ENCODE measurements around the gene DIPK1B. TPM values are rescaled to one million over a fixed set of nuclear protein-coding genes. Genes with fewer than 3 reads are reported as not detected.

Gene DIPK1B
- total and polyA plus RNA-seq, 2 donors: 10.8 to 18.9 TPM

DNA sequence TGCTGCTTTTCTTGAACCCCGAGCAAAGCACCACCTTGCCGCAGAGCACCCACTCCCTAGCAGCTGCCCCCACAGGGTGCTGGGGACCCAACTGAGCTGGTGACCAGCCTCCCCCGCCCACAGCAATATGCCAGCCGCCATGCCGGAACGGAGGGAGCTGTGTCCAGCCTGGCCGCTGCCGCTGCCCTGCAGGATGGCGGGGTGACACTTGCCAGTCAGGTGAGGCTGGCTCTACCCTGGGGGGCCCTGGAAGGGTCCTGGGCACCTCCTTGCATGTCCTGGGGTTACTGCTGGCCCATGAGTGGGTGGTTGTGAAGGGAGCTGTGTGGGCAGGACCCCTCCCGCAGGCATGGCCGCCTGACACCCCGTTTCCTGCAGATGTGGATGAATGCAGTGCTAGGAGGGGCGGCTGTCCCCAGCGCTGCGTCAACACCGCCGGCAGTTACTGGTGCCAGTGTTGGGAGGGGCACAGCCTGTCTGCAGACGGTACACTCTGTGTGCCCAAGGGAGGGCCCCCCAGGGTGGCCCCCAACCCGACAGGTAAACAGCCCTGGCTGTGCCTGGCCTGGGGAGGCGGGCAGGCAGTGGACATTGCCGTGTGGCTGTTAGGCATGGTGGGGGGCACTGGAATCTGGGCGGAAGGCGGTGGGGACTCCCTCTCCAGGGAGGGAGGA is 42.4 kb upstream of the DIPK1B start:
- Histone ChIP-seq H3K27ac (ENCODE audit: low read depth) (no peak overlapping the region), H3K4me3 (ENCODE audit: low read depth, low read length) (no peak overlapping the region), H3K36me3 (ENCODE audit: insufficient read depth) (no peaks in the 10 kb centered on the region), H3K4me1 (ENCODE audit: insufficient read depth) (no peaks in the 10 kb centered on the region)
- DNase-seq (ENCODE audit: extremely low spot score): no peak
- WGBS: 64% methylated on average over 23 of the region's 23 CpGs

DNA sequence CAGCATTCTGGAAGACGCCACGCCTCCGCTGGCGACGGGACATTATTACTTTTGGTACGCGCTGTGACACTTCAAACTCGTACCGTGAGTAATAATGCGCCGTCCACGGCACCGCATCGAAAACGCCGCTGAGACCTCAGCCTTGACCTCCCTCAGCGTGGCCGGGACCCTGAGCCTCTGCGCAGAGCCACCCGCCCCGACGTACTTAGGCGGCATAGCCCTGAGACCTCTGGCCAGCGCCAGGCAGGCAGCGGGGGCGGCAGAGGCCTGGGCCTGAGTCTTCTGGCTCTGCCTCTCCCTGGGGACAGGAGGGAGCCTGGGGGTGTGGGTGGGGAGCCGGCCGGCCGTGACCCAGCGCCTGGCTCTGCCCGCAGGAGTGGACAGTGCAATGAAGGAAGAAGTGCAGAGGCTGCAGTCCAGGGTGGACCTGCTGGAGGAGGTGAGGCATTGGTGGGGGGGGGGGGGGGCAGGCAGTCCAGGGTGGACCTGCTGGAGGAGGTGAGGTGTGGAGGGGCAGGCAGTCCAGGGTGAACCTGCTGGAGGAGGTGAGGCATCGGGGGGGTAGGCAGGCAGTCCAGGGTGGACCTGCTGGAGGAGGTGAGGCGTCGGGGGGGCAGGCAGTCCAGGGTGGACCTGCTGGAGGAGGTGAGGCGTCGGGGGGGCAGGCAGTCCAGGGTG is 41.7 kb upstream of the DIPK1B start:
- no peaks in the 10 kb centered on the region for H3K4me1 ChIP-seq (ENCODE audit: insufficient read depth)
- DNase-seq (ENCODE audit: extremely low spot score): no peak
- H3K36me3 ChIP-seq (ENCODE audit: insufficient read depth): no peaks in the 10 kb centered on the region
- WGBS: 73% methylated on average over 36 of the region's 36 CpGs
- H3K4me3 ChIP-seq (ENCODE audit: low read depth, low read length): no peak overlapping the region
- H3K27ac ChIP-seq (ENCODE audit: low read depth): no peak overlapping the region

DNA sequence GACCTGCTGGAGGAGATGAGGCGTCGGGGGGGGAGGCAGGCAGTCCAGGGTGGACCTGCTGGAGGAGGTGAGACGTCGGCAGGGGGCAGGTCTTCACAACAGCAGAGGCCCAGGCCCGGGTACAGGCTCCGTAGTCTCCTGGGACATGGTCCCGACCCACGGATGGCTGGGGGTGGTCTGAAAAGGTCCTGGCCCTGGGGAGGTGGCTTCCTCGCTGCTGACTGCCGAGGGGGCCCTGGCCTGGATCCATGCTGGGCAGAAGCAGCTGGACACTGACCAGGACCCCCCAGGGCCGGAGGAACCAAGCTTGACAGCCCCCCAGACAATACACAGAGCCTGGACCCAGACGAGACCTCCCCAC is 41.1 kb upstream of the DIPK1B start:
- H3K4me1 ChIP-seq (ENCODE audit: insufficient read depth): no peaks in the 10 kb centered on the region
- no peak overlapping the region for H3K4me3 ChIP-seq (ENCODE audit: low read depth, low read length)
- no peak overlapping the region for H3K27ac ChIP-seq (ENCODE audit: low read depth)
- 49% methylated on average over 12 of the region's 12 CpGs for WGBS
- H3K36me3 ChIP-seq (ENCODE audit: insufficient read depth): no peaks in the 10 kb centered on the region
- DNase-seq (ENCODE audit: extremely low spot score): no peak

DNA sequence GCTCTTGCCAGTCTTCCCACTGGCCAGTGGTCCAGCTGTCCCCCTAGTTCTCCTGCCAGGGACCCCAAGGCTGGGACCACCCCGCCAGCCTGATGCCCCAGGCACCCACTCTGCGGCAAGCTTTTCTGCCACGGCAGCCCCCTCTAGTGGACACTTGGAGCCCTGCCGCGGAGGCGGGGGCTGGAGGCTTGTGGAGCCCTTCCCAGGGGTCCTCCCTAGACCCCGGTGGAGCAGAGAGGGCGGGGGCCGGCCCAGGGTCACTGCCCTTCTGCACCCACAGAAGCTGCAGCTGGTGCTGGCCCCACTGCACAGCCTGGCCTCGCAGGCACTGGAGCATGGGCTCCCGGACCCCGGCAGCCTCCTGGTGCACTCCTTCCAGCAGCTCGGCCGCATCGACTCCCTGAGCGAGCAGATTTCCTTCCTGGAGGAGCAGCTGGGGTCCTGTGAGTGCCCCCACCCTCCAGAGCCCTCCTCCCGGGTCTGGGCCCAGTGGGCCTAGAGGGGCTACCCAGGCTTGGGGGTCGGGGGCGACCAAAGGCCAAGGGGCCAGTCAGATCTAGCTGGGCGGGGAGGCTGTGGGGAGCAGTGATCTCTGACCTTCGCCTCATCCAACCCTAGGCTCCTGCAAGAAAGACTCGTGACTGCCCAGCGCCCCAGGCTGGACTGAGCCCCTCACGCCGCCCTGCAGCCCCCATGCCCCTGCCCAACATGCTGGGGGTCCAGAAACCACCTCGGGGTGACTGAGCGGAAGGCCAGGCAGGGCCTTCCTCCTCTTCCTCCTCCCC is 40.5 kb upstream of the DIPK1B start:
- WGBS: 53% methylated on average over 27 of the region's 27 CpGs
- no peak for DNase-seq (ENCODE audit: extremely low spot score)
- Histone ChIP-seq H3K36me3 (ENCODE audit: insufficient read depth) (no peaks in the 10 kb centered on the region), H3K4me1 (ENCODE audit: insufficient read depth) (no peaks in the 10 kb centered on the region), H3K4me3 (ENCODE audit: low read depth, low read length) (no peak overlapping the region), H3K27ac (ENCODE audit: low read depth) (no peak overlapping the region)

DNA sequence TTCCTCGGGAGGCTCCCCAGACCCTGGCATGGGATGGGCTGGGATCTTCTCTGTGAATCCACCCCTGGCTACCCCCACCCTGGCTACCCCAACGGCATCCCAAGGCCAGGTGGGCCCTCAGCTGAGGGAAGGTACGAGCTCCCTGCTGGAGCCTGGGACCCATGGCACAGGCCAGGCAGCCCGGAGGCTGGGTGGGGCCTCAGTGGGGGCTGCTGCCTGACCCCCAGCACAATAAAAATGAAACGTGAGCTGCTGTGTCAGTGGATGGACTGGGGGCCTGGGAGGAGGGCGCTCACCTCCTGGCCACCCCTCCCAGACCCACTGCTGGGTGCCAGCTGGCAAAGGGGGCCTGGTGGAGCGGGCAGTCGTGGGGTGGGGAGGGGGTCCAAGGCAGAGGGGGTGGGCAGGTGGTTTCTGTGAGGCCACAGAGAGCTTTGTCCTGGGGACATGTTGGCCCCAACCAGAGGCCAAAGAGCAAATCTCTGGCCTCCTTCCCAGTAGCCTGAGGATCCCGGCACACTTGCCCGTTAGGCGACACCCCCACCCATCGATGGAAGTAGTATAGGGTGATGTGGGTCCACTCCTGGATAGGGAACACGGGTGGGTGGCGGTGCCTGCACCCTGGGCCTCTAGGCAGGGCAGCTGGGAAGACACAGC is 39.8 kb upstream of the DIPK1B start:
- Histone ChIP-seq H3K4me1 (ENCODE audit: insufficient read depth) (no peaks in the 10 kb centered on the region), H3K36me3 (ENCODE audit: insufficient read depth) (no peaks in the 10 kb centered on the region), H3K4me3 (ENCODE audit: low read depth, low read length) (no peak overlapping the region), H3K27ac (ENCODE audit: low read depth) (no peak overlapping the region)
- WGBS: 70% methylated on average over 14 of the region's 14 CpGs
- no peak for DNase-seq (ENCODE audit: extremely low spot score)

DNA sequence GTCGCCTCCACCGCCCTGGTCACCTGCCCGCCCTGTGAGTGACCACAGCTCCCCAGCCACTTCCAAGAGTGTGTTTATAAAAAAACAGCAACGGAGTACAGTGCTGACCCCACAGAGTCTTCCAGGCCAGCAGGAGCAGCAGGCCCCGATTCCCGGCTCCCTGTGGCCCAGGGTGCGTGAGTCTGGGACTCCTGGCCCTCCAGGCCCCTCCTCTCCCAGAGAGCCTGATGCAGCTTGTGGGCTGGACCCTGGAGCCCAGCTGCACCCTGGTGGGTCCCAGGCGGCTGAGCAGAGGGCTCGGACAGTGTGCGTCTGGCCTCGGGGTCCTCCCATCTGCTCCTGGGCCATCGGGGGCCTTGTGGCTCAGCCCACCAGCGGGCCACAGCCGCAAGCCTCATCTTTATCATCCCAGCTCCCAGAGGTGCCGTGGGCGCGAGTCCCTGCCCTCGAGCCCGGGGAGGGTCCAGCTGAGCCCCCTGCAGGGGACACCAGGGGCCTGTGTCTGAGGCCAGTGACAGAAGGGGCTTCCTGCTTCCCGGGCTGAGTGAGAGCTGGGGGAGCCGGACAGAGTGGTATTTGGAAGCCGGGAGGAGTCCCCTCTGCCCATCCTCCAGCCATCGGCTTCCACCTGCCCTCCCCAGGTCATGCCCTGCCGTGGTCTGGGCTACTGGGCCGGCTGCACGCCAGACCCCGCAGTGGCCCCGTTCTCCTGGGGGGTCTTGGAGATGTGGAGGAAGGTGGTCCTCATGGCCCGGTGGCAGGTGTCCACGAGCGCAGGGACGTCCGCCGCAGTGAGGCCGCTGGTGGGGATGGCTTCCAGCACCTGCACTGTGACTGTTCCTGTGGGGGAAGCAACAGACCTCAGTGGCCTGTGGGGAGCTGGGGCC is 39.0 kb upstream of the DIPK1B start:
- Histone ChIP-seq H3K4me3 (ENCODE audit: low read depth, low read length) (no peak overlapping the region), H3K27ac (ENCODE audit: low read depth) (no peak overlapping the region), H3K36me3 (ENCODE audit: insufficient read depth) (no peaks in the 10 kb centered on the region), H3K4me1 (ENCODE audit: insufficient read depth) (no peaks in the 10 kb centered on the region)
- 81% methylated on average over 35 of the region's 35 CpGs for WGBS
- no peak for DNase-seq (ENCODE audit: extremely low spot score)

DNA sequence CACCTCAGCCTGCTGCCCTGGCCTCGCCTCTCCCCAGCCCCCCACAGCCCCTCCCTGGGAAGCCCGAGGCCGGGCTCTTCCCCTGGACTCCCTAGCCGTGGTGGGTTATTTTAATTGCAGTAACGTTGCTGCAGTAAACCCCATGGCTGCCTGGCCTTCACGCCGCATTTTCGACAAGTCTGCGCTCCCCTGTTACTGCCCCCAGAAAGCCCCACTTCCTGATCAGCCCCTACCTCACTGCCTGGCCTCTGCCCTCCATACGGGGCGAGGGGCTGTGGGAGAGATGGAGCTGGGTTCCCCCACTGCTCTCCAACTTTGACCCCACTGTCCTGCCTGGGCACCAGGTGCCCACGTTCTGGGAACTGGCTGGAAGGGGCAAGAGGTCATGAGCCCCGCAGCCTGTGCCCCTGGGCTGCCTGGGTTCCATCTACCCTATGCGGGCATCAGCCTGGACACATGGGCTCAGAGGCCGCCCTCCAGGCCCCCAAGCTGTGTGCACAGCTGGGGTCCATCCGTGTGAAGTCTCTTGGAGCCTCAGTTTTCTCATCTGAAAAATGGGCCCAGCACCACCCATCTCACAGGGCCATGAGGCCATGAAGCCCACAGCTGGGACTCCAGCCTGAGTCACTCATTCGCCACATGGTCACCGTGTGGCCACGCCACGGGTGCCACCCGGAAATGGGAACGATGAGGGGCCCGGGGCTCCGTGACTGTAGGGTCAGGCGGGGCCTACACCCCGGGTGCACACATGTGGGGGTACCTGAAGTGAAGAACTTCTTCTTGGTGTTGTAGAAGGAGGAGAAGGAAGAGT is 38.2 kb upstream of the DIPK1B start:
- Histone ChIP-seq H3K4me3 (ENCODE audit: low read depth, low read length) (no peak overlapping the region), H3K36me3 (ENCODE audit: insufficient read depth) (no peaks in the 10 kb centered on the region), H3K4me1 (ENCODE audit: insufficient read depth) (no peaks in the 10 kb centered on the region), H3K27ac (ENCODE audit: low read depth) (no peak overlapping the region)
- no peak for DNase-seq (ENCODE audit: extremely low spot score)
- 82% methylated on average over 26 of the region's 26 CpGs for WGBS

DNA sequence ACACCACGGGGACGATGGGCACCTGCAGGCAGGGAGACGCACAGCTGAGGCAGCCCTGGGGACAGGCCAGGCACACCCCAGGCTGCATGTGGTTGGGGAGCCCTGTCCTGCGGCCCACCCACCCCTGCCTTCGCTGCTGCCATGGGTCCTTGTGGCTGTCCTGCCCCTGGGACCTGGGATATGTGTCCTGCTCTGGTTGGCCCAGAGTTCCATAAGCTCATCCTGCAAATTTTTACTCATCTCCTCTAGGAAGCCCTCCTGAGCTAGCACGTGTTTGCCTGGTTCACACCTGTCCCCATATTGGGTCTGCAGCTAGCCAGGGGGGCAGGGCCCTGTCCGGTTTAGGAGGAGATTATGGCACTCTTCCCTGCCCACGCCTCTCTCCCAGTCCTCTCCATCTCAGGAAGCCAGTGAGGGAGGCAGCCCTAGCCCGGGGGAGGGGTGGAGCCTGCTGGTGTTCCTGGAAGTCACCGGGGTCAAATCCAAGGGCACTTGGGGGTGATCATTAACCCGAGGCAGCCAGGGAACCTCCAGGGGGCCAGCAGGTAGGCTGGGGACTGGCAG is 37.5 kb upstream of the DIPK1B start:
- WGBS: 77% methylated on average over 11 of the region's 11 CpGs
- Histone ChIP-seq H3K4me1 (ENCODE audit: insufficient read depth) (no peaks in the 10 kb centered on the region), H3K36me3 (ENCODE audit: insufficient read depth) (no peaks in the 10 kb centered on the region), H3K27ac (ENCODE audit: low read depth) (no peak overlapping the region), H3K4me3 (ENCODE audit: low read depth, low read length) (no peak overlapping the region)
- DNase-seq (ENCODE audit: extremely low spot score): no peak

DNA sequence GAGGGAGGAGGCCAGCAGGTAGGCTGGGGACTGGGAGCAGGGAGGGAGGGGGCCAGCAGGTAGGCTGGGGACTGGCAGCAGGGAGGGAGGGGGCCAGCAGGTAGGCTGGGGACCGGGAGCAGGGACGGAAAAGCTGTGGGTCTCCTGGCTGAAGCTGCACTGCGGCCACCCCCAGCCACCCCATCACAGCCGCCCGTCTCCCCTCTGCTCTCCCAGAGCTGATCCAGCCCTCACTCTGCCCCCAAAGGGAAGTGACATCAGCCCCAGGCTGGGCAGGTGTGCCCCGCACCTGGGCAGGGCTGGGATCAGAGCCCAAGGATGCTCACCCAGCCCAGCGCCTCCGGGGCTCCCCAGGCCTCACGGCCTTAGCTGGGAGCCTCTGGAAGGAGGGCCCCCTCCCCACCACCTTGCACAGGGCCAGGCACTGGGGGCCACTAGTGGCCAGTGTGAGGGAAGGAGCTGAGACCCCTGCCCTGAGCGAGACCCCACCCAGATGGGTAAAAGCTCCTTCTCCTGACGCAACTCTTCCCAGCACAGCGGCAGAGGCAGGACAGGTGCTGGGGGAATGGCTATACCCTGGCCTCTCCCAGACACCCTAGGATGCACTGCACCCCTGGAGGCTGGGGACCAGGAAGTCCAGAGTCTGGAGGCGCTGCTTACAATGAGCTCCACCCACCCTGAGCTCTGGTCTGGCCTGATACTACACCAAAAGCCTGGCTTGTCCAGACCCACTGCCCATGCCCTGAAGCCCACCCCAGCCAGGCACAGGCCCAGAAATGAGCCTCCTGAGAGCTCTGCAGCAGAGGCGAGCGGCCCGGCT is 36.7 kb upstream of the DIPK1B start:
- WGBS: 92% methylated on average over 16 of the region's 16 CpGs
- no peak overlapping the region for H3K27ac ChIP-seq (ENCODE audit: low read depth)
- no peaks in the 10 kb centered on the region for H3K36me3 ChIP-seq (ENCODE audit: insufficient read depth)
- DNase-seq (ENCODE audit: extremely low spot score): no peak
- H3K4me3 ChIP-seq (ENCODE audit: low read depth, low read length): no peak overlapping the region
- H3K4me1 ChIP-seq (ENCODE audit: insufficient read depth): no peaks in the 10 kb centered on the region

DNA sequence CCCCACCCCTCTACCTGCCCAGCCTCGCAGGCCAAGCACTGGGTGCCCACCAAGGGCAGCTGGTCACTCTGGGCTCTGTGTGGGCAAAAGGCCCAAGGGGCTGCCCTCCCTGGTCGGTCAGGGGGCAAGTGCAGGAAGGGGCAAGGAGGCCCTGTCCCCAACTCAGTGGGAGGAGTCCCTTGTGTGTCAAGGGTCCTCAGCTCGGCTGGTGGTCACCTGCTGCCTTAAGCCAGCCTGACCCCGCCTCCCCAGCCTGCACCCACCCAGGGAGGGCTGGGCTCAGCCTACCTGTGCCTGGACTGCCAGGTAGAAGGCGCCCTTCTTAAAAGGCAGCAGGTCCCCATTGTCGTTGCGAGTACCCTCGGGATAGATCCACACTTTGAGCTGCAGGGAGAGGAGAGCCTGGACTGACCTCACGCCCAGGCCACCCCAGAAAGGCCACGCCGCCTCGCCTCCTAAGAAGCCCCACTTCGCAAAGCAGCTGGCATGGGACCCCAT is 36.0 kb upstream of the DIPK1B start:
- no peak overlapping the region for H3K4me3 ChIP-seq (ENCODE audit: low read depth, low read length)
- no peaks in the 10 kb centered on the region for H3K36me3 ChIP-seq (ENCODE audit: insufficient read depth)
- 95% methylated on average over 13 of the region's 13 CpGs for WGBS
- DNase-seq (ENCODE audit: extremely low spot score): no peak
- no peak overlapping the region for H3K27ac ChIP-seq (ENCODE audit: low read depth)
- H3K4me1 ChIP-seq (ENCODE audit: insufficient read depth): no peaks in the 10 kb centered on the region

DNA sequence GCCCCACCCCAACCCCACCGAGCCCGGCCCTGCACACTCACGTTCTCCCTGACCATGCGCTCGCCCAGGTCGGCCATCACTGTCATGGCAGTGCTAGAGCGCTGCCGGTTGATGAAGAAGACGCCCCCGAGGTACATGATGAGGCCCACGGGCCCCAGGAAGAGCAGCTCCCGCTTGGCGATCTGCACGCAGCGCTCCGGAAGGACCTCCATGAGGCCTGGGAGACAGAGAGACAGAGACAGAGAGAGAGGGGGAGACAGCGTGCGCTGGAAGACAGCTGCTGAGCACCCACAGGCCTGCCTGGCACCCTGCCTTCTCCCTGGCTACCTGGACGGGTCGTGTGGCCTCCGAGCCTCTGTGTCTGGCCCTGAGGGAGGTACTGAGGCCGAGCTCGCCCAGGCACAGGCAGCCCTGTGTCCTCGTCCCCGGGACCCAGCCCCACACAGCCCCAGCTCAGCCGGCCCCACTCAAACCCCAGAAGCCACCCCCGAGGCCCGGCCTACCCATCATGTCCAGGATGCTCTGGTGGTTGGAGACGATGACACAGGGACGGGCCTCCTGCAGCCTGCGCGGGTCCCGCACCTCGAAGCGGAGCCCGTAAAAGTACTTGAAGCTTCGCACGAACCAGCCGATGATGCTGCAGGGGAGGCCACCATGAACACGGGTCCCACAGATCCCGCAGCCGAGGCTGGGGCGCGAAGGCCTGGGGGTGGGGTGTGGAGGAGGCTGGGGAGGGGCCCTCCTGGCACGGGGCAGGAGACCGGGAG is 35.3 kb upstream of the DIPK1B start:
- Histone ChIP-seq H3K4me3 (ENCODE audit: low read depth, low read length) (no peak overlapping the region), H3K27ac (ENCODE audit: low read depth) (no peak overlapping the region), H3K36me3 (ENCODE audit: insufficient read depth) (no peaks in the 10 kb centered on the region), H3K4me1 (ENCODE audit: insufficient read depth) (no peaks in the 10 kb centered on the region)
- WGBS: 91% methylated on average over 46 of the region's 46 CpGs
- no peak for DNase-seq (ENCODE audit: extremely low spot score)
